Measurements from ENCODE around the gene BCR.

The BCR gene

GRCh38 chr22:23183061-23183698, 2.9 kb downstream of the BCR start:
- H3F3A ChIP-seq (ENCODE audit: control insufficient read depth, insufficient read depth) = peaks cover 11% of the 10 kb centered on the region
- peaks cover 78% of the 10 kb centered on the region for H3K4me1 ChIP-seq (ENCODE audit: control insufficient read depth, low read length)
- H3K36me3 ChIP-seq (ENCODE audit: control insufficient read depth, low read length) = peaks cover 63% of the 10 kb centered on the region
- peaks cover 75% of the 10 kb centered on the region for H3K79me2 ChIP-seq (ENCODE audit: control insufficient read depth, low read length)
- H3K4me3 ChIP-seq (ENCODE audit: low read length) = peak overlapping the region; percentile 90
- H3K9me2 ChIP-seq (replicated peaks; ENCODE audit: control insufficient read depth, low read length) = no peaks in the 10 kb centered on the region
- H3K27me3 ChIP-seq (ENCODE audit: control insufficient read depth, low read length) = no peaks in the 10 kb centered on the region
- H3K4me2 ChIP-seq (ENCODE audit: low read length) = peak overlapping the region; percentile 91
- TF ChIP-seq EZH2phosphoT487 (IDR thresholded peaks at IDR 0.05; ENCODE audit: borderline replicate concordance, low read length) (no peak), CTCF (IDR thresholded peaks at IDR 0.05; ENCODE audit: low read depth, low read length, poor library complexity, severe bottlenecking) (no peak)
- peak overlapping the region; percentile 46 for H3K27ac ChIP-seq (ENCODE audit: low read depth, low read length)
- H4K20me1 ChIP-seq (ENCODE audit: control insufficient read depth, insufficient read depth, low read depth, low read length) = peaks cover 32% of the 10 kb centered on the region
- H3K9me3 ChIP-seq (ENCODE audit: control insufficient read depth, insufficient read depth, low read length) = no peaks in the 10 kb centered on the region

GRCh38 chr22:23184100-23184763, 3.9 kb downstream of the BCR start:
- peaks cover 85% of the 10 kb centered on the region for H3K79me2 ChIP-seq (ENCODE audit: control insufficient read depth, low read length)
- H3K4me2 ChIP-seq (ENCODE audit: low read length) = peak overlapping the region; percentile 91
- peaks cover 10% of the 10 kb centered on the region for H3F3A ChIP-seq (ENCODE audit: control insufficient read depth, insufficient read depth)
- peak overlapping the region; percentile 46 for H3K27ac ChIP-seq (ENCODE audit: low read depth, low read length)
- peaks cover 70% of the 10 kb centered on the region for H3K36me3 ChIP-seq (ENCODE audit: control insufficient read depth, low read length)
- H3K4me3 ChIP-seq (ENCODE audit: low read length) = peak overlapping the region; percentile 90
- no peaks in the 10 kb centered on the region for H3K9me2 ChIP-seq (replicated peaks; ENCODE audit: control insufficient read depth, low read length)
- peaks cover 70% of the 10 kb centered on the region for H3K4me1 ChIP-seq (ENCODE audit: control insufficient read depth, low read length)
- H3K9me3 ChIP-seq (ENCODE audit: control insufficient read depth, insufficient read depth, low read length) = no peaks in the 10 kb centered on the region
- no peaks in the 10 kb centered on the region for H3K27me3 ChIP-seq (ENCODE audit: control insufficient read depth, low read length)
- no peak for TF ChIP-seq CTCF (IDR thresholded peaks at IDR 0.05; ENCODE audit: low read depth, low read length, poor library complexity, severe bottlenecking)
- TF ChIP-seq EZH2phosphoT487 (IDR thresholded peaks at IDR 0.05; ENCODE audit: borderline replicate concordance, low read length) = no peak
- peaks cover 34% of the 10 kb centered on the region for H4K20me1 ChIP-seq (ENCODE audit: control insufficient read depth, insufficient read depth, low read depth, low read length)

- H3F3A ChIP-seq (ENCODE audit: control insufficient read depth, insufficient read depth) = peaks cover 5% of the 10 kb centered on the region; the same call in 1 of the 2 replicates
- peak overlapping the region; percentile 46 for H3K27ac ChIP-seq (ENCODE audit: low read depth, low read length)
- peaks cover 90% of the 10 kb centered on the region for H3K79me2 ChIP-seq (ENCODE audit: control insufficient read depth, low read length)
- H4K20me1 ChIP-seq (ENCODE audit: control insufficient read depth, insufficient read depth, low read depth, low read length) = peaks cover 34% of the 10 kb centered on the region
- H3K27me3 ChIP-seq (ENCODE audit: control insufficient read depth, low read length) = no peaks in the 10 kb centered on the region
- H3K9me3 ChIP-seq (ENCODE audit: control insufficient read depth, insufficient read depth, low read length) = no peaks in the 10 kb centered on the region
- peaks cover 71% of the 10 kb centered on the region for H3K36me3 ChIP-seq (ENCODE audit: control insufficient read depth, low read length)
- H3K4me3 ChIP-seq (ENCODE audit: low read length) = peak overlapping the region; percentile 90
- H3K4me1 ChIP-seq (ENCODE audit: control insufficient read depth, low read length) = peaks cover 65% of the 10 kb centered on the region
- H3K4me2 ChIP-seq (ENCODE audit: low read length) = peak overlapping the region; percentile 91
- no peaks in the 10 kb centered on the region for H3K9me2 ChIP-seq (replicated peaks; ENCODE audit: control insufficient read depth, low read length)
- TF ChIP-seq EZH2phosphoT487 (IDR thresholded peaks at IDR 0.05; ENCODE audit: borderline replicate concordance, low read length) (no peak), CTCF (IDR thresholded peaks at IDR 0.05; ENCODE audit: low read depth, low read length, poor library complexity, severe bottlenecking) (no peak)
Observed at GRCh38 chr22:23184764-23185113, 4.4 kb downstream of the BCR start.

All from DOHH2 (cell line).